Measurements from ENCODE around the gene ATG10. TPM values are rescaled to one million over a fixed set of nuclear protein-coding genes. Genes with fewer than 3 reads are reported as not detected.

ATG10 gene
- total RNA-seq, 1 donor from 2014 or later: 6.2 TPM

DNA sequence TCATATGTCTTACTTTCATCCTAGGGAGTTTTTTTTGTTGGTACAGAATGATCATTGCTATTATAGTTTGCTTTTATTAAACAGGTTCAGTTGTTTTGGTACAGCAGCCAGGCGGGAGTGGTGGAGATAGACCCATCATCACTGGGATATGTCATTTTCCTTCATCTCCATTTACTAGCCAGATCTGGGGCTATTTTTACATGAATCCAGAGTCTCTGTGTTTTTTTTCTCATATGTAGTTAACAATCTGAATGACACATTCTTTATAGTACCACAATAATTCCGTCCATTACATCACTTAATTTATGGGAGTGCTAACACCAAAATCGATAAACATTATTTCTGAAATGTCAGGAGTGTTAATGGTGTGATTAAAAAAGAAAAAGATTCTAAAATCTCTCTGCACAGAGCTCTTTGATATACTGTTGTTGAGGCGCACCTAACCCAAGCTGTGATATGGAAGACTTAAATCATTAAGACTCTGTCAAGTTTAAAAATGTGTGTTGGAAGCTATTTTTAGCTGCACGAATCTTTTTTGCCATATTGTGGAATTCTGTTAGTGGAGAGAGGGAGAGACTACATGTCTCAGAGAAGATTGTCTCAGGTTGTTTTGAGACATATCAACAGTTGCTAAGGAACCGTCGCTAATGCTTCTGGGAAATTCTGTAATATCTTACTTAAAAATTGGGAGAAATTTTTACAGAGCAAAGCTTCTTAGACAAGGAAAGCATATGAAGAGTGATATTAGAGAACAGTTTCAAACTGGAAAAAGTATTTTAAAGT, 246.7 kb downstream of the ATG10 start:
- Mint-ChIP-seq H3K4me3 (ENCODE audit: unreplicated experiment) (no peak overlapping the region), H3K27me3 (ENCODE audit: unreplicated experiment) (peaks cover 5% of the 10 kb centered on the region), H3K27ac (ENCODE audit: unreplicated experiment) (peak overlapping the region; percentile 10), H3K4me1 (ENCODE audit: unreplicated experiment) (peaks cover 2% of the 10 kb centered on the region), H3K36me3 (ENCODE audit: low read depth, unreplicated experiment) (no peaks in the 10 kb centered on the region), H3K9me3 (ENCODE audit: unreplicated experiment) (no peaks in the 10 kb centered on the region)
- DNase-seq (ENCODE audit: low spot score): no peak
- TF ChIP-seq CTCF (IDR thresholded peaks at IDR 0.05; ENCODE audit: unreplicated experiment): no peak

DNA sequence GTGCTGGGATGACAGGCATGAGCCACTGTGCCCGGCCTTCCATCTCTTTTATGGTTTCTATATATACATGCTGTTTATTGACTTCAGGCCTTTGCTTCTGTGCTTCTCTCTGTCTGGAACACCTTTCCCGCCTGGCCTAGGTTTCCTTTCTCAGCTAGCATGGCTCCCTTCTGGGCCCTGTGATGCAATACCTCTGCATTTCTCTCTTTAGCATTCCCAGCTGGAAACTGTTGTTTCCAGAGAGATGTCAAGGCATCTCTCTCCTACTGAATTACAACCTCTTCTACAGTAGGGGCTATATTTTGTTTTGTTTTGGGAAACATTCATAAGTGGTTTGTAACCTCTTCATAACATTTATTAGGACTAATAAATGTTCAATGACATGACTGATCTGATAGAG, 249.2 kb downstream of the ATG10 start:
- no peak for DNase-seq (ENCODE audit: low spot score)
- peaks cover 6% of the 10 kb centered on the region for H3K4me1 Mint-ChIP-seq (ENCODE audit: unreplicated experiment)
- no peak overlapping the region for H3K27ac Mint-ChIP-seq (ENCODE audit: unreplicated experiment)
- H3K4me3 Mint-ChIP-seq (ENCODE audit: unreplicated experiment): no peak overlapping the region
- no peak for TF ChIP-seq CTCF (IDR thresholded peaks at IDR 0.05; ENCODE audit: unreplicated experiment)
- H3K27me3 Mint-ChIP-seq (ENCODE audit: unreplicated experiment): peaks cover 3% of the 10 kb centered on the region
- no peaks in the 10 kb centered on the region for H3K36me3 Mint-ChIP-seq (ENCODE audit: low read depth, unreplicated experiment)
- no peaks in the 10 kb centered on the region for H3K9me3 Mint-ChIP-seq (ENCODE audit: unreplicated experiment)

- H3K4me3 Mint-ChIP-seq (ENCODE audit: unreplicated experiment): no peak overlapping the region
- no peaks in the 10 kb centered on the region for H3K9me3 Mint-ChIP-seq (ENCODE audit: unreplicated experiment)
- H3K27ac Mint-ChIP-seq (ENCODE audit: unreplicated experiment): no peak overlapping the region
- H3K36me3 Mint-ChIP-seq (ENCODE audit: low read depth, unreplicated experiment): no peaks in the 10 kb centered on the region
- peaks cover 6% of the 10 kb centered on the region for H3K4me1 Mint-ChIP-seq (ENCODE audit: unreplicated experiment)
- H3K27me3 Mint-ChIP-seq (ENCODE audit: unreplicated experiment): peaks cover 3% of the 10 kb centered on the region
- no peak for DNase-seq (ENCODE audit: low spot score)
- no peak for TF ChIP-seq CTCF (IDR thresholded peaks at IDR 0.05; ENCODE audit: unreplicated experiment)
Observed at GRCh38 chr5:82222597-82223574, 251.1 kb downstream of the ATG10 start.

- H3K4me1 Mint-ChIP-seq (ENCODE audit: unreplicated experiment): peaks cover 6% of the 10 kb centered on the region
- peak; percentile 77 for DNase-seq (ENCODE audit: low spot score)
- H3K27me3 Mint-ChIP-seq (ENCODE audit: unreplicated experiment): peaks cover 3% of the 10 kb centered on the region
- TF ChIP-seq CTCF (IDR thresholded peaks at IDR 0.05; ENCODE audit: unreplicated experiment): peak; percentile 74
- no peak overlapping the region for H3K27ac Mint-ChIP-seq (ENCODE audit: unreplicated experiment)
- no peak overlapping the region for H3K4me3 Mint-ChIP-seq (ENCODE audit: unreplicated experiment)
- H3K36me3 Mint-ChIP-seq (ENCODE audit: low read depth, unreplicated experiment): no peaks in the 10 kb centered on the region
- no peaks in the 10 kb centered on the region for H3K9me3 Mint-ChIP-seq (ENCODE audit: unreplicated experiment)
Observed at GRCh38 chr5:82225525-82226172, 253.8 kb downstream of the ATG10 start.

Measured in endothelial cell (in vitro differentiated cells).